H1 (cell line): ENCODE measurements around the gene USP54. TPM values are rescaled to one million over a fixed set of nuclear protein-coding genes. Genes with fewer than 3 reads are reported as not detected.

Experiments used
- CTCF ChIA-PET: fragments of 300-600 bp; sonication (Branson Sonifier 250); formaldehyde crosslinking; loops from one replicate; lab custom pipeline; 2021; ENCODE audit not compliant: partially characterized antibody; lab: Charles Lee
- POLR2A ChIA-PET: fragments of 300-600 bp; sonication (Branson Sonifier 250); formaldehyde crosslinking; loops from one replicate; lab custom pipeline; 2021; ENCODE audit warnings: inconsistent platforms; ENCODE audit not compliant: partially characterized antibody; lab: Charles Lee
- DNase-seq, 2 experiments: peaks; one replicate each; pipeline versions ENCODE4 v3.0.0 to v3.0.0-alpha.2; 2010 to 2022; ENCODE audit warnings: low spot score in 2 of 2, low read depth in 1 of 2, mixed read lengths in 1 of 2
- FAIRE-seq: peaks from 2 replicates; lab custom pipeline; 2011; peaks lifted over from hg19 to GRCh38; lab: Jason Lieb, UNC
- H2AFZ ChIP-seq: 2 replicates; pipeline ENCODE4 v1.8.1; 2012; ENCODE audit warnings: low read length, inconsistent platforms
- H2AK5ac ChIP-seq: 2 replicates; pipeline ENCODE4 v1.6.1; 2013; ENCODE audit warnings: low read depth, low read length
- H2BK120ac ChIP-seq: replicated peaks from 2 replicates; pipeline ENCODE3; 2013; ENCODE audit warnings: low read depth, low read length, inconsistent platforms
- H2BK12ac ChIP-seq: 2 replicates; pipeline ENCODE4 v1.6.1; 2013; ENCODE audit warnings: low read depth, low read length
- H2BK15ac ChIP-seq: 2 replicates; pipeline ENCODE4 v1.6.1; 2013; ENCODE audit warnings: low read length
- H2BK20ac ChIP-seq: 2 replicates; pipeline ENCODE4 v1.6.1; 2013; ENCODE audit warnings: low read length
- H2BK5ac ChIP-seq: 2 replicates; pipeline ENCODE4 v1.6.1; 2013; ENCODE audit warnings: low read depth, low read length
- H3K14ac ChIP-seq: 2 replicates; pipeline ENCODE4 v1.6.1; 2013; ENCODE audit warnings: inconsistent platforms; ENCODE audit not compliant: insufficient read length
- H3K18ac ChIP-seq: 2 replicates; pipeline ENCODE4 v1.6.1; 2013; ENCODE audit warnings: low read length; ENCODE audit errors: extremely low read depth
- H3K23ac ChIP-seq: 2 replicates; pipeline ENCODE4 v1.6.1; 2013; ENCODE audit warnings: inconsistent platforms; ENCODE audit not compliant: insufficient read length
- H3K23me2 ChIP-seq: 2 replicates; pipeline ENCODE4 v1.6.1; 2013; ENCODE audit warnings: low read depth, low read length
- H3K27ac ChIP-seq: 2 replicates; pipeline ENCODE4 v1.6.1; 2011; ENCODE audit warnings: low read depth, low read length, inconsistent platforms
- H3K27me3 ChIP-seq, 4 experiments: replicated peaks in 1 of 4; 1 replicate in 1 of 4; 2 replicates in 3 of 4; pipeline versions ENCODE4 v1.6.1 to v1.8.1; 2011 to 2013; ENCODE audit warnings: low read length in 3 of 4, mild to moderate bottlenecking in 3 of 4, inconsistent platforms in 2 of 4, mixed read lengths in 2 of 4, moderate library complexity in 1 of 4; ENCODE audit not compliant: control insufficient read depth in 3 of 4, insufficient read depth in 3 of 4; ENCODE audit errors: extremely low read depth in 1 of 4
- H3K36me3 ChIP-seq, 4 experiments: 2 replicates each; pipeline versions ENCODE4 v1.6.1 to v1.8.1; 2011 to 2013; ENCODE audit warnings: mild to moderate bottlenecking in 4 of 4, low read length in 3 of 4, moderate library complexity in 2 of 4, control low read depth in 1 of 4, inconsistent platforms in 1 of 4; ENCODE audit not compliant: insufficient read depth in 4 of 4, control insufficient read depth in 2 of 4
- H3K4ac ChIP-seq: replicated peaks from 2 replicates; pipeline ENCODE3; 2013; ENCODE audit warnings: low read length, low read depth, mixed read lengths, inconsistent platforms; ENCODE audit not compliant: insufficient read length
- H3K4me1 ChIP-seq, 4 experiments: replicated peaks in 1 of 4; 1 replicate in 1 of 4; 2 replicates in 3 of 4; pipeline versions ENCODE4 v1.6.1 to v1.8.1; 2011 to 2013; ENCODE audit warnings: low read length in 3 of 4, inconsistent platforms in 2 of 4, mixed read lengths in 1 of 4; ENCODE audit not compliant: insufficient read depth in 4 of 4, control insufficient read depth in 3 of 4
- H3K4me2 ChIP-seq, 2 experiments: 2 replicates each; pipeline versions ENCODE4 v1.6.1 to v1.8.1; 2011 to 2013; ENCODE audit warnings: low read depth in 2 of 2, low read length in 2 of 2, control low read depth in 1 of 2, inconsistent platforms in 1 of 2, mild to moderate bottlenecking in 1 of 2; ENCODE audit not compliant: insufficient read depth in 1 of 2
- H3K4me3 ChIP-seq, 4 experiments: fragments of 200-600, 300-600 bp in 1 of 4; sonication (generic), shearing (Covaris generic), sonication (Bioruptor Twin) in 1 of 4; 2 replicates each; pipeline versions ENCODE4 v1.5.1 to v1.8.1; 2011 to 2016; ENCODE audit warnings: low read length in 4 of 4, low read depth in 3 of 4, control low read depth in 2 of 4, inconsistent platforms in 2 of 4, mild to moderate bottlenecking in 2 of 4, mixed read lengths in 1 of 4, moderate library complexity in 1 of 4; ENCODE audit not compliant: insufficient read depth in 2 of 4; ENCODE audit errors: extremely low read depth in 1 of 4
- H3K56ac ChIP-seq: replicated peaks from 2 replicates; pipeline ENCODE3; 2013; ENCODE audit warnings: low read depth, mild to moderate bottlenecking, mixed read lengths, low read length, inconsistent platforms; ENCODE audit not compliant: insufficient read length
- H3K79me1 ChIP-seq: 2 replicates; pipeline ENCODE4 v1.6.1; 2013; ENCODE audit warnings: low read depth, low read length, control low read depth
- H3K79me2 ChIP-seq, 2 experiments: 2 replicates each; pipeline versions ENCODE4 v1.6.1 to v1.8.1; 2012 to 2013; ENCODE audit warnings: low read length in 2 of 2, mild to moderate bottlenecking in 2 of 2, inconsistent platforms in 1 of 2; ENCODE audit not compliant: insufficient read depth in 2 of 2, control insufficient read depth in 1 of 2
- H3K9ac ChIP-seq, 4 experiments: replicated peaks in 1 of 4; 1 replicate in 1 of 4; 2 replicates in 3 of 4; pipeline versions ENCODE4 v1.6.1 to v1.8.1; 2011 to 2013; ENCODE audit warnings: low read depth in 3 of 4, low read length in 3 of 4, control low read depth in 2 of 4, mild to moderate bottlenecking in 2 of 4, moderate library complexity in 2 of 4, inconsistent platforms in 1 of 4; ENCODE audit errors: extremely low read depth in 1 of 4
- H3K9me3 ChIP-seq, 2 experiments: 2 replicates each; pipeline versions ENCODE4 v1.6.1 to v1.8.1; 2012 to 2013; ENCODE audit warnings: mild to moderate bottlenecking in 2 of 2, moderate library complexity in 2 of 2, control low read depth in 1 of 2, inconsistent platforms in 1 of 2, low read depth in 1 of 2, low read length in 1 of 2, mixed read lengths in 1 of 2; ENCODE audit not compliant: insufficient read depth in 2 of 2
- H4K20me1 ChIP-seq, 2 experiments: replicated peaks in 1 of 2; 2 replicates each; pipeline versions ENCODE3 to v1.8.1; 2011 to 2013; ENCODE audit warnings: inconsistent platforms in 2 of 2, low read length in 2 of 2, mild to moderate bottlenecking in 1 of 2; ENCODE audit not compliant: insufficient read depth in 2 of 2, control insufficient read depth in 1 of 2
- H4K5ac ChIP-seq: 2 replicates; pipeline ENCODE4 v1.6.1; 2013; ENCODE audit warnings: low read length, low read depth, mixed read lengths, inconsistent platforms; ENCODE audit not compliant: insufficient read length
- H4K8ac ChIP-seq: 2 replicates; pipeline ENCODE4 v1.8.0; 2013; ENCODE audit warnings: mild to moderate bottlenecking, moderate library complexity, low read length, inconsistent platforms; ENCODE audit not compliant: insufficient read depth; ENCODE audit errors: extremely low read depth
- H4K91ac ChIP-seq: replicated peaks from 2 replicates; pipeline ENCODE3; 2013; ENCODE audit warnings: low read length, mixed read lengths, inconsistent platforms; ENCODE audit not compliant: insufficient read length
- ASH2L ChIP-seq: fragments of 200-600, 300-600 bp; sonication (generic); IDR thresholded peaks from one replicate; pipeline ENCODE4 v1.7.1; 2017; ENCODE audit warnings: low read length
- ATF3 ChIP-seq: IDR thresholded peaks from 2 replicates; pipeline ENCODE4 v1.6.1; 2011; ENCODE audit warnings: low read depth, mild to moderate bottlenecking, low read length; ENCODE audit not compliant: insufficient read depth
- CEBPB ChIP-seq: IDR thresholded peaks from 2 replicates; pipeline ENCODE4 v1.6.1; 2012; ENCODE audit warnings: low read depth, low read length
- CHD1 ChIP-seq: IDR thresholded peaks from 2 replicates; pipeline ENCODE4 v1.6.1; 2012; ENCODE audit warnings: low read depth, low read length, improper control_type of control experiment
- KDM4A ChIP-seq: IDR thresholded peaks from one replicate; pipeline ENCODE4 v1.7.1; 2012; ENCODE audit warnings: low read depth, mild to moderate bottlenecking, moderate library complexity, low read length, inconsistent platforms; ENCODE audit not compliant: severe bottlenecking
- KDM5A ChIP-seq: fragments of 200-600 bp; IDR thresholded peaks from 2 replicates; pipeline ENCODE4 v1.7.1; 2012; ENCODE audit warnings: mild to moderate bottlenecking, low read length, inconsistent platforms, mixed read lengths
- MAFK ChIP-seq: IDR thresholded peaks from 2 replicates; pipeline ENCODE4 v1.6.1; 2012; ENCODE audit warnings: low read depth, mild to moderate bottlenecking, improper control_type of control experiment, low read length
- PHF8 ChIP-seq: fragments of 200-600 bp; sonication (generic); conservative IDR thresholded peaks from 2 replicates; pipeline ENCODE4 v1.7.1; 2012; ENCODE audit warnings: low read depth, mild to moderate bottlenecking, inconsistent platforms, low read length, moderate library complexity
- POLR2A ChIP-seq, 2 experiments: IDR thresholded peaks; 1 replicate in 1 of 2; 2 replicates in 1 of 2; pipeline ENCODE4 v1.6.1; 2011; ENCODE audit warnings: low read depth in 2 of 2, low read length in 2 of 2, mild to moderate bottlenecking in 2 of 2; ENCODE audit errors: control extremely low read depth in 1 of 2
- RFX5 ChIP-seq: IDR thresholded peaks from 2 replicates; pipeline ENCODE4 v1.6.1; 2011; ENCODE audit warnings: low read depth, low read length, improper control_type of control experiment, borderline replicate concordance
- RXRA ChIP-seq: IDR thresholded peaks from 2 replicates; pipeline ENCODE4 v1.6.1; 2011; ENCODE audit warnings: low read depth, mild to moderate bottlenecking, low read length, moderate library complexity; ENCODE audit not compliant: insufficient read depth
- SIRT6 ChIP-seq: IDR thresholded peaks from one replicate; pipeline ENCODE4 v1.7.1; 2012; ENCODE audit warnings: low read length, inconsistent platforms
- TAF7 ChIP-seq: optimal IDR thresholded peaks from 2 replicates; pipeline ENCODE3; 2011; ENCODE audit warnings: low read depth, mild to moderate bottlenecking, inconsistent platforms, low read length, moderate library complexity, borderline replicate concordance
- WGBS, 2 experiments: shearing (Covaris generic) in 1 of 2; methylation state at CpG; one replicate each; pipeline versions ENCODE4 v1.1.6 to v1.1.7; 2013 to 2015; ENCODE audit warnings: low lambda C conversion rate in 2 of 2, mixed read lengths in 2 of 2, inconsistent platforms in 1 of 2, low coverage in 1 of 2, missing lambda C conversion rate in 1 of 2; ENCODE audit not compliant: insufficient replicate concordance in 2 of 2, insufficient coverage in 1 of 2, insufficient read length in 1 of 2; ENCODE audit errors: extremely low coverage in 1 of 2, missing lambda C conversion rate in 1 of 2; 5-methylcytosine and 5-hydroxymethylcytosine counted together
- polyA plus RNA-seq, 7 experiments: library from polyadenylated mRNA; depleted of rRNA in 3 of 7; stranded (reverse) in 5 of 7; unstranded in 2 of 7; fragments of >200 nt in 5 of 7; fragments of 200-250 nt in 2 of 7; gene quantifications; 1 replicate in 5 of 7; 2 replicates in 1 of 7; 4 replicates in 1 of 7; pipeline versions ENCODE4 v1.2.1 to v1.2.3, GENCODE V29; 2011 to 2013; ENCODE audit warnings: missing spikeins in 2 of 7, mixed read lengths in 2 of 7
- total RNA-seq: library from RNA; stranded (reverse); fragmentation: NEBNext Ultra II Directional; extraction: Animal tissue kit (Norgen Biotek cat#: 25700); gene quantifications from 2 replicates; pipeline ENCODE4 v1.2.1, GENCODE V29; 2021
- TF ChIP-seq, protein P1 (sequence below): IDR thresholded peaks from 2 replicates; pipeline ENCODE4 v1.6.1; 2012; ENCODE audit warnings: inconsistent platforms

Gene USP54
- total and polyA plus RNA-seq, 2 of the 8 experiments (the other 6 are each of a cell fraction or from before 2014, with no cell fraction given) = 46.2 to 65.6 TPM

- H2BK12ac ChIP-seq = no peak overlapping the region
- H3K4me2 ChIP-seq = no peak overlapping the region
- no peak overlapping the region for H4K91ac ChIP-seq
- WGBS, 2 experiments = 89% methylated on average over 3 of the region's 3 CpGs; no CpG with 5 or more reads in 1 of the 2 experiments
- H3K27me3 ChIP-seq = no peaks in the 10 kb centered on the region
- H3K9me3 ChIP-seq = peaks cover 0 to 3% of the 10 kb centered on the region in 2 experiments; a peak in 1 of 4 replicates
- CTCF ChIA-PET = interaction anchor here (1.2 kb wide), 1 partner anchor 25 kb away, joined by 3 read pairs; no protein-coding TSS in a partner anchor
- no peak overlapping the region for H2AFZ ChIP-seq
- no peak overlapping the region for H2BK120ac ChIP-seq
- DNase-seq (no peak), FAIRE-seq (no peak)
- no peak overlapping the region for H3K9ac ChIP-seq
- no peak overlapping the region for H3K27ac ChIP-seq
- POLR2A ChIA-PET = no interaction called here
- peaks cover 0 to 75% of the 10 kb centered on the region in 2 experiments; a peak in 3 of 4 replicates for H3K79me2 ChIP-seq
- H3K79me1 ChIP-seq = no peaks in the 10 kb centered on the region
- H2AK5ac ChIP-seq = no peak overlapping the region
- no peak overlapping the region for H3K23ac ChIP-seq
- H3K56ac ChIP-seq = no peak overlapping the region
- H4K5ac ChIP-seq = no peak overlapping the region
- no peak overlapping the region for H2BK5ac ChIP-seq
- H3K36me3 ChIP-seq = no peaks in the 10 kb centered on the region
- H3K23me2 ChIP-seq = no peaks in the 10 kb centered on the region
- H4K20me1 ChIP-seq = no peaks in the 10 kb centered on the region
- H3K4me1 ChIP-seq = peaks cover 2 to 9% (median 5%) of the 10 kb centered on the region in 4 experiments; a peak in 4 of 7 replicates
- H2BK15ac ChIP-seq = no peak overlapping the region
- no peak overlapping the region for H3K18ac ChIP-seq
- H4K8ac ChIP-seq = no peak overlapping the region
- H2BK20ac ChIP-seq = no peak overlapping the region
- H3K14ac ChIP-seq = no peak overlapping the region
- H3K4me3 ChIP-seq = no peak overlapping the region
- H3K4ac ChIP-seq = no peak overlapping the region
- TF ChIP-seq PHF8 (no peak), SIRT6 (no peak), TAF7 (no peak), ASH2L (no peak), KDM5A (no peak), RFX5 (no peak), ATF3 (no peak), POLR2A (IDR thresholded peaks at IDR 0.05; ENCODE audit: control extremely low read depth in 1 of 2, low read depth in 2 of 2, low read length in 2 of 2) (no peak), CHD1 (no peak), MAFK (no peak), CEBPB (no peak), KDM4A (no peak), RXRA (no peak)
- TF ChIP-seq, protein P1, sequence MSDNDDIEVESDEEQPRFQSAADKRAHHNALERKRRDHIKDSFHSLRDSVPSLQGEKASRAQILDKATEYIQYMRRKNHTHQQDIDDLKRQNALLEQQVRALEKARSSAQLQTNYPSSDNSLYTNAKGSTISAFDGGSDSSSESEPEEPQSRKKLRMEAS = no peak
These were observed 5.8 kb downstream of the USP54 start for GRCh38 chr10:73585327-73585726.
